ENCODE data around the gene ANKRD31.

GRCh38 chr5:75089137-75089536, 147.5 kb downstream of the ANKRD31 start:
- TF ChIP-seq CTCF (IDR thresholded peaks at IDR 0.05) (no peak), POLR2A (IDR thresholded peaks at IDR 0.05) (no peak)

Measured in adrenal gland (tissue), 5 donors.